Measurements from ENCODE around the gene HOXD10. TPM values are rescaled to one million over a fixed set of nuclear protein-coding genes. Genes with fewer than 3 reads are reported as not detected.

Gene HOXD10
- total and polyA plus RNA-seq, 4 donors: not detected

GRCh38 chr2:176163672-176164056, 47.1 kb downstream of the HOXD10 start:
- DNase-seq (ENCODE audit: low spot score): no peak
- H3K36me3 ChIP-seq (ENCODE audit: control insufficient read depth in 4 of 4, insufficient read depth in 3 of 4, low read depth in 1 of 4, low read length in 3 of 4): no peaks in the 10 kb centered on the region
- peaks cover 9 to 40% (median 23%) of the 10 kb centered on the region in 4 donors for H3K27me3 ChIP-seq (ENCODE audit: control insufficient read depth in 4 of 4, insufficient read depth in 4 of 4, low read length in 3 of 4)
- WGBS: 12% methylated on average over 12 of the region's 12 CpGs
- no peak overlapping the region for H3K27ac ChIP-seq (ENCODE audit: low read depth in 1 of 2, low read length in 2 of 2)
- peaks cover 0 to 7% (median 0%) of the 10 kb centered on the region in 4 donors for H3K9me3 ChIP-seq (ENCODE audit: control insufficient read depth in 4 of 4, low read length in 3 of 4)
- H3K9ac ChIP-seq (ENCODE audit: low read depth in 1 of 2, low read length in 2 of 2): no peak overlapping the region
- TF ChIP-seq EGR1 (IDR thresholded peaks at IDR 0.05; ENCODE audit: low read depth in 2 of 2) (no peak), FOXA2 (IDR thresholded peaks at IDR 0.05) (no peak), YY1 (IDR thresholded peaks at IDR 0.05) (no peak), HNF4G (IDR thresholded peaks at IDR 0.05) (no peak), TAF1 (conservative IDR thresholded peaks at IDR 0.05) (no peak), MAX (IDR thresholded peaks at IDR 0.05) (no peak)
- TF ChIP-seq, protein P1, sequence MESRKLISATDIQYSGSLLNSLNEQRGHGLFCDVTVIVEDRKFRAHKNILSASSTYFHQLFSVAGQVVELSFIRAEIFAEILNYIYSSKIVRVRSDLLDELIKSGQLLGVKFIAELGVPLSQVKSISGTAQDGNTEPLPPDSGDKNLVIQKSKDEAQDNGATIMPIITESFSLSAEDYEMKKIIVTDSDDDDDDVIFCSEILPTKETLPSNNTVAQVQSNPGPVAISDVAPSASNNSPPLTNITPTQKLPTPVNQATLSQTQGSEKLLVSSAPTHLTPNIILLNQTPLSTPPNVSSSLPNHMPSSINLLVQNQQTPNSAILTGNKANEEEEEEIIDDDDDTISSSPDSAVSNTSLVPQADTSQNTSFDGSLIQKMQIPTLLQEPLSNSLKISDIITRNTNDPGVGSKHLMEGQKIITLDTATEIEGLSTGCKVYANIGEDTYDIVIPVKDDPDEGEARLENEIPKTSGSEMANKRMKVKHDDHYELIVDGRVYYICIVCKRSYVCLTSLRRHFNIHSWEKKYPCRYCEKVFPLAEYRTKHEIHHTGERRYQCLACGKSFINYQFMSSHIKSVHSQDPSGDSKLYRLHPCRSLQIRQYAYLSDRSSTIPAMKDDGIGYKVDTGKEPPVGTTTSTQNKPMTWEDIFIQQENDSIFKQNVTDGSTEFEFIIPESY (IDR thresholded peaks at IDR 0.05): no peak
- TF ChIP-seq, protein P2, sequence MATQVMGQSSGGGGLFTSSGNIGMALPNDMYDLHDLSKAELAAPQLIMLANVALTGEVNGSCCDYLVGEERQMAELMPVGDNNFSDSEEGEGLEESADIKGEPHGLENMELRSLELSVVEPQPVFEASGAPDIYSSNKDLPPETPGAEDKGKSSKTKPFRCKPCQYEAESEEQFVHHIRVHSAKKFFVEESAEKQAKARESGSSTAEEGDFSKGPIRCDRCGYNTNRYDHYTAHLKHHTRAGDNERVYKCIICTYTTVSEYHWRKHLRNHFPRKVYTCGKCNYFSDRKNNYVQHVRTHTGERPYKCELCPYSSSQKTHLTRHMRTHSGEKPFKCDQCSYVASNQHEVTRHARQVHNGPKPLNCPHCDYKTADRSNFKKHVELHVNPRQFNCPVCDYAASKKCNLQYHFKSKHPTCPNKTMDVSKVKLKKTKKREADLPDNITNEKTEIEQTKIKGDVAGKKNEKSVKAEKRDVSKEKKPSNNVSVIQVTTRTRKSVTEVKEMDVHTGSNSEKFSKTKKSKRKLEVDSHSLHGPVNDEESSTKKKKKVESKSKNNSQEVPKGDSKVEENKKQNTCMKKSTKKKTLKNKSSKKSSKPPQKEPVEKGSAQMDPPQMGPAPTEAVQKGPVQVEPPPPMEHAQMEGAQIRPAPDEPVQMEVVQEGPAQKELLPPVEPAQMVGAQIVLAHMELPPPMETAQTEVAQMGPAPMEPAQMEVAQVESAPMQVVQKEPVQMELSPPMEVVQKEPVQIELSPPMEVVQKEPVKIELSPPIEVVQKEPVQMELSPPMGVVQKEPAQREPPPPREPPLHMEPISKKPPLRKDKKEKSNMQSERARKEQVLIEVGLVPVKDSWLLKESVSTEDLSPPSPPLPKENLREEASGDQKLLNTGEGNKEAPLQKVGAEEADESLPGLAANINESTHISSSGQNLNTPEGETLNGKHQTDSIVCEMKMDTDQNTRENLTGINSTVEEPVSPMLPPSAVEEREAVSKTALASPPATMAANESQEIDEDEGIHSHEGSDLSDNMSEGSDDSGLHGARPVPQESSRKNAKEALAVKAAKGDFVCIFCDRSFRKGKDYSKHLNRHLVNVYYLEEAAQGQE (IDR thresholded peaks at IDR 0.05): no peak
- peaks cover 0 to 23% (median 7%) of the 10 kb centered on the region in 4 donors for H3K4me1 ChIP-seq (ENCODE audit: control insufficient read depth in 4 of 4, insufficient read depth in 4 of 4, low read length in 3 of 4)
- no peak overlapping the region for H3K4me3 ChIP-seq (ENCODE audit: low read depth in 1 of 3, low read length in 3 of 3)

DNA sequence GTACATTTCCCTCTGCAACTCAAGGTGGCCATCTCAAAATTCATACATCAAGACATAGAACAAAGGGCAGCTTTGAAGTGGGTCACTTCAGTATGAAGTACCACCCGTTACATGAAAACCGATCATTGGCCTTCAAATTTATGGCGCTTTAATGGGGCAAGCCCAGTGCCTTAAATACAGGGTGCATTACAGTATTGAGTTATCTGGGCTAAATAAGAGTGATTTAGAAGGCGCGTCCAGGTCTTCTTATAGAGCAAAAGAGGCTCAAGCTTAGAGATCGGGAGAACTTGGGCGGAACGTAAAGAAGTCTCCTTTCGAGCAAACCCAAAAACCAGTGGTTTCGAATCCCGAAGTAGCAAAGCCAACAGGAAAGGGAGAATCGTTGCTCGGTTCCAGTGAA, 47.6 kb downstream of the HOXD10 start:
- H3K27me3 ChIP-seq (ENCODE audit: control insufficient read depth in 4 of 4, insufficient read depth in 4 of 4, low read length in 3 of 4): peaks cover 8 to 39% (median 23%) of the 10 kb centered on the region in 4 donors

More for the DNA sequence above, 47.6 kb downstream of the HOXD10 start:
- H3K9me3 ChIP-seq (ENCODE audit: control insufficient read depth in 4 of 4, low read length in 3 of 4): peaks cover 0 to 7% (median 0%) of the 10 kb centered on the region in 4 donors
- H3K9ac ChIP-seq (ENCODE audit: low read depth in 1 of 2, low read length in 2 of 2): no peak overlapping the region
- peaks cover 0 to 23% (median 7%) of the 10 kb centered on the region in 4 donors for H3K4me1 ChIP-seq (ENCODE audit: control insufficient read depth in 4 of 4, insufficient read depth in 4 of 4, low read length in 3 of 4)
- no peak for DNase-seq (ENCODE audit: low spot score)
- H3K27ac ChIP-seq (ENCODE audit: low read depth in 1 of 2, low read length in 2 of 2): no peak overlapping the region
- TF ChIP-seq TAF1 (conservative IDR thresholded peaks at IDR 0.05) (no peak), JUND (IDR thresholded peaks at IDR 0.05) (no peak), YY1 (IDR thresholded peaks at IDR 0.05) (no peak), RXRA (IDR thresholded peaks at IDR 0.05) (no peak), NR2F2 (IDR thresholded peaks at IDR 0.05) (no peak), EGR1 (IDR thresholded peaks at IDR 0.05; ENCODE audit: low read depth in 2 of 2) (no peak), HNF4G (IDR thresholded peaks at IDR 0.05) (no peak), FOXA1 (IDR thresholded peaks at IDR 0.05) (no peak)
- TF ChIP-seq, protein P2 (IDR thresholded peaks at IDR 0.05): no peak
- TF ChIP-seq, protein P1 (IDR thresholded peaks at IDR 0.05): no peak
- TF ChIP-seq, protein P3, sequence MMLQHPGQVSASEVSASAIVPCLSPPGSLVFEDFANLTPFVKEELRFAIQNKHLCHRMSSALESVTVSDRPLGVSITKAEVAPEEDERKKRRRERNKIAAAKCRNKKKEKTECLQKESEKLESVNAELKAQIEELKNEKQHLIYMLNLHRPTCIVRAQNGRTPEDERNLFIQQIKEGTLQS (IDR thresholded peaks at IDR 0.05): no peak
- H3K36me3 ChIP-seq (ENCODE audit: control insufficient read depth in 4 of 4, insufficient read depth in 3 of 4, low read depth in 1 of 4, low read length in 3 of 4): no peaks in the 10 kb centered on the region
- WGBS: 18% methylated on average over 13 of the region's 13 CpGs
- H3K4me3 ChIP-seq (ENCODE audit: low read depth in 1 of 3, low read length in 3 of 3): no peak overlapping the region
